A673 (cell line): Measurements from ENCODE around the gene AGTR1.
"Not testable (repeated sequence)": the region's sequence is repeated elsewhere in the genome, so short reads cannot be mapped to it uniquely, and the experiment has no call there.

Experiments used
- EZH2 ChIP-seq: fragments of 200-600 bp; sonication (generic); IDR thresholded peaks from 2 replicates; pipeline ENCODE4 v1.6.1; 2017; ENCODE audit warnings: borderline replicate concordance, low read depth, mild to moderate bottlenecking, mixed read lengths, antibody characterized with exemption, low read length; ENCODE audit not compliant: poor library complexity, severe bottlenecking
- TF ChIP-seq, protein P1 (sequence below): fragments of 300-800, 200-600 bp; sonication (generic); conservative IDR thresholded peaks from 2 replicates; pipeline ENCODE4 v1.5.1; 2017; ENCODE audit warnings: low read depth, mild to moderate bottlenecking, antibody characterized with exemption, low read length, moderate library complexity, mixed read lengths

DNA sequence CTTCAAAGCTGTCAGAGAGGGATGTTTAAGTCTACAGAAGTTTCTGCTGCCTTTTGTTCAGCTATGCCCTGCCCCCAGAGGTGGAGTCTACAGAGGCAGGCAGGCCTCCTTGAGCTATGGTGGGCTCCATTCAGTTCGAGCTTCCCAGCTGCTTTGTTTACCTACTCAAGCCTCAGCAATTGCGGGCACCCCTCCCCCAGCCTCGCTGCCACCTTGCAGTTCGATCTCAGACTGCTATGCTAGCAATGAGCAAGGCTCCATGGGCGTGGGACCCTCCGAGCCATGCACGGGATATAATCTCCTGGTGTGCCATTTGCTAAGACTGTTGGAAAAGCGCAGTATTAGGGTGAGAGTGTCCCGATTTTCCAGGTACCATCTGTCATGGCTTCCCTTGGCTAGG is 88.5 kb downstream of the AGTR1 start:
- TF ChIP-seq, protein P1, sequence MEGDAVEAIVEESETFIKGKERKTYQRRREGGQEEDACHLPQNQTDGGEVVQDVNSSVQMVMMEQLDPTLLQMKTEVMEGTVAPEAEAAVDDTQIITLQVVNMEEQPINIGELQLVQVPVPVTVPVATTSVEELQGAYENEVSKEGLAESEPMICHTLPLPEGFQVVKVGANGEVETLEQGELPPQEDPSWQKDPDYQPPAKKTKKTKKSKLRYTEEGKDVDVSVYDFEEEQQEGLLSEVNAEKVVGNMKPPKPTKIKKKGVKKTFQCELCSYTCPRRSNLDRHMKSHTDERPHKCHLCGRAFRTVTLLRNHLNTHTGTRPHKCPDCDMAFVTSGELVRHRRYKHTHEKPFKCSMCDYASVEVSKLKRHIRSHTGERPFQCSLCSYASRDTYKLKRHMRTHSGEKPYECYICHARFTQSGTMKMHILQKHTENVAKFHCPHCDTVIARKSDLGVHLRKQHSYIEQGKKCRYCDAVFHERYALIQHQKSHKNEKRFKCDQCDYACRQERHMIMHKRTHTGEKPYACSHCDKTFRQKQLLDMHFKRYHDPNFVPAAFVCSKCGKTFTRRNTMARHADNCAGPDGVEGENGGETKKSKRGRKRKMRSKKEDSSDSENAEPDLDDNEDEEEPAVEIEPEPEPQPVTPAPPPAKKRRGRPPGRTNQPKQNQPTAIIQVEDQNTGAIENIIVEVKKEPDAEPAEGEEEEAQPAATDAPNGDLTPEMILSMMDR, result not testable (repeated sequence)
- TF ChIP-seq EZH2, result not testable (repeated sequence)
